GM21529 (cell line): Measurements from ENCODE around the gene COMMD7.

Experiments used
- ATAC-seq: cut with Tn5 transposase; IDR thresholded peaks from one replicate; pipeline ENCODE4 v1.9.1; 2021; ENCODE audit not compliant: unreplicated experiment

The COMMD7 gene

DNA sequence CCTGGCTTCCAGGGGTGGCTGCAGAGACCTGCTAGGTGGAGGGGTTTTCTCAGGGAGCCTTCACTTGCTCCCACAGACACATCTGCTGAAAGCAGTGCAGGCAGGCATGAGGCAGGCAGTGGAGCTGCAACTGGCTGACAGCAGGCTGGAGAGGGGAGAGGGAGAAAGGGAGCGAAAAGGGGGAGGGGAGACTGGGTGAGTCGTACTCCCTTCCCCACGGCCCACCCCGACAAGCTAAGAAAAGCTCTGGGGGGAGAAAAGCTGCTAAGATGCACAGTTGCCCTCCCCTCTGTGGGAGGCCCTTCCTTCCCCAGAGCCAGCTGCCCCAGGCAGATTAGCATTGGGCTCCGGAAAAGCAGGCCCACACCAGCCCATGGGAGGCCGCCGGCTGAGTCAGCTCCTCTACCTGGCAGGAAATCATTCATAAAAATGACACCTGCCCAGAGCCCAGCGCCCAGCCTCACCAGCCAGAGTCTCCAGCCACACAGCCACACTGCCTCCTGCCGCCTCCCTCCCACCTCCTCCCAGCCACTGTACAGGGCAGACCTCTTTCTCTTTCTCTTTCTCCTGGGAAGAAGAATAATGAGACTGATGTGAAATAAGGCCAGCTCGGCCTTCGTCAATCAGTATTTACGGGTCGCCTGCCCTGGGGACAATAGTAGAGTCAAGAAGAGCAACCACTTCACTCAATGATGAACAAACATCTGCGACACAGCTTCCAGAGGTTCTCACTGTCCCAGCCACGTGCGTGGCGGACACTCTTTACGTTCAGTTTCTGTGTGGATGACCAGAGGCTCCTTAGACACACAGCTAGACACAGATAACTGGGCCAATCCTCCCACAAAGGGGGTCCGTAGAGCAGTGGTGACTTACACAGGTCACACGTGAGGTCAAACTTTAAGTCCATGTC lies 61.8 kb downstream of the COMMD7 start:
- ATAC-seq, result no peak

DNA sequence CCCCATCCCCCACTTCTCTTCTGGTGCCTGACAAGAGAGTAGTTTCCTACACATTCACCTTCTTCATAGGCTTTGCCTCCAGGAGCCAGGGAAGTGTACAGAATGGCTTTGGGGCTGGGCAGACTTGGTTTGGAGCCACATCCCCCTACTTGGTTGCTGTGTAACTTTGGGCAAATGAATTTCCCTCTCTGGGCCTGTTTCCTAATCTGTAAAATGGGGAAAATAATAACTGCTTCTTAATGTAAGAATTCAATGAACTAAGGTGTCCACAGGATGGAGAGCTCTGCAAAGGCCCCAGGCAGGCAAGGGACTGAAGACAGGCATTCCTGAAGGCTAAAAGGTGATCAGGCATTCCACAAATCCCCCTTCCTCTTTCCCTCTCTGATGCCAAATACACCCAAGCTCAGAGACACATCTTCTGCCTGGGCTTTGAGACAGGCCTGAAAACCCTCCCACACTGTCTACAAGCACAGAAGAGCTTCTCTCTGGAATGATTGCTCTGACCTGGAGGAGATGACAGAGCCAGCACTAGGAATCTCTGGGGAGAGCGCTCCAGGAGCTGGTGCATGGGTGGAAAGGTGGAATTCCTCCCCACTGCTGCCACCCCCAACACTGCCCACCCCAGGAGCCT lies 62.6 kb downstream of the COMMD7 start:
- no peak for ATAC-seq

DNA sequence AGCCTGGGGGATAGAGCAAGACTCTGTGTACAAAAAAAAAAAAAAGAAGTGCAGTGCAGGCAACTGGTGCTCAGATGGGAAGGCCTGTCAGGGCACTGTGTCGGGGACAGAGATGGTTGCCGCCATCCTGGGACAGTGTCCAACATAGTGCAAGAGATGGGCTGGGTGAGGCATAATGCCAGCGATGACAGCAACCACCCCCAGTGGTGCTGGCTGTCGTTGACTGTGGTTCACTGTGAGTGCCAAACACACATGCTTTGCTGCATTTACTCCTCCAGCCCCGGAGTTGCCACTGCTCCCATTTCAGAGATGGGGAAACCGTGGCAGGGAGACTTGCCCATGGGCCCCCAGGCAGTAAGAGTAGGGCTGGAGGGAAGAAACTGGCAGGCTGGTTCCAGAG lies 64.3 kb downstream of the COMMD7 start:
- no peak for ATAC-seq

DNA sequence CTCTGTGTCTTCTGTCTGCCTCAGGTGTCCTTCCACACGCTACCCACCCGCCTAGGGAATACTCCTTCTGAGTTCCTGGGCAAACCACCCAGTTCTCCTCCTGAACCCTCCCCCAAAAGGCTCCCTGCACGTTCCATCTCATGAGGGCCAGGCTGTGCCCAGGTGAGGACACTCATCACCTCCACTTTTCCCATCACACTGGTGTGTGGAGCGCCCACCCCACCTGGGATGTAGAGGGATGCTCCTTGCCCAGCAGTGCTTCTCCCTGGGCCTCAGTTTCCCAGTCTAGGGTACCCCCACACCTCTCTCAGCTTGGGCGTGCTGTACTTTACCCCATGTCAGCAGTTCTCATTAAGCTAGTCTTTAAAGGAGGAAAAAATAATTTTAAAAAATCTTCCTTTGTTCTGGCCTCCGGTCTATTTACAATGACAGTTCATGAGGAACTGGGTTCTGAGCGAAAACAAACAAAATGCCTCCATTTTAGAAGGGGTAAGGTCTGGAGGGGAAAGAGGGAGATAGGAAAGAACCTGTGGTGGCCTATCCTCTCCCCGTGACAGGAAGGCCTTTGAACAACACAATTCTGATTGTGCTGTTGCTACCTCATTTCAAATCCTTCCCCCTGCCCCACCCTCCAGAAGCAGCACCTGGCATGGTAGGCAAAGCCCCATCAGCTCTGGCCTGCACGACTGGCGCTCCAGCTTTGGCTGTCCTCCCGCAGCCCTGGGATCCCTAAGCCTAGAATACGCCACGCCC lies 67.9 kb downstream of the COMMD7 start:
- ATAC-seq, result no peak

DNA sequence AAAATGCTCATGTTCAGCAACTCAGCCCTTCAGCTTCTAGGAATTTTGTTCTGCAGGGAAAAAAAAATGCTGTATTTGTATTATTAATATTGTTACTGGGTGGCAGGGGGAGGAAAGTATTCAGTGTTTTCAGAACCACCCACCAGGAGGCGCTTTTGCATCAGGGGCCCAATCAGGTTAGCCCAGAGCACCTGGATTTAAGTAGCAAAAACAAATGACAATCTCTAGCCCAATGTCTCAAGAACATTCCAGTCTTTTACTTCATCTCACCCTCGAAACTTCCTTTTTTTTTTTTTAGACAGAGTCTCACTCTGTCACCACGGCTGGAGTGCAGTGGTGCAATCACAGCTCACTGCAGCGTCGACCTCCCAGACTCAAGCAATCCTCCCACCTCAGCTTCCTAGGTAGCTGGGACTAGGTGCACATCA lies 68.9 kb downstream of the COMMD7 start:
- no peak for ATAC-seq

DNA sequence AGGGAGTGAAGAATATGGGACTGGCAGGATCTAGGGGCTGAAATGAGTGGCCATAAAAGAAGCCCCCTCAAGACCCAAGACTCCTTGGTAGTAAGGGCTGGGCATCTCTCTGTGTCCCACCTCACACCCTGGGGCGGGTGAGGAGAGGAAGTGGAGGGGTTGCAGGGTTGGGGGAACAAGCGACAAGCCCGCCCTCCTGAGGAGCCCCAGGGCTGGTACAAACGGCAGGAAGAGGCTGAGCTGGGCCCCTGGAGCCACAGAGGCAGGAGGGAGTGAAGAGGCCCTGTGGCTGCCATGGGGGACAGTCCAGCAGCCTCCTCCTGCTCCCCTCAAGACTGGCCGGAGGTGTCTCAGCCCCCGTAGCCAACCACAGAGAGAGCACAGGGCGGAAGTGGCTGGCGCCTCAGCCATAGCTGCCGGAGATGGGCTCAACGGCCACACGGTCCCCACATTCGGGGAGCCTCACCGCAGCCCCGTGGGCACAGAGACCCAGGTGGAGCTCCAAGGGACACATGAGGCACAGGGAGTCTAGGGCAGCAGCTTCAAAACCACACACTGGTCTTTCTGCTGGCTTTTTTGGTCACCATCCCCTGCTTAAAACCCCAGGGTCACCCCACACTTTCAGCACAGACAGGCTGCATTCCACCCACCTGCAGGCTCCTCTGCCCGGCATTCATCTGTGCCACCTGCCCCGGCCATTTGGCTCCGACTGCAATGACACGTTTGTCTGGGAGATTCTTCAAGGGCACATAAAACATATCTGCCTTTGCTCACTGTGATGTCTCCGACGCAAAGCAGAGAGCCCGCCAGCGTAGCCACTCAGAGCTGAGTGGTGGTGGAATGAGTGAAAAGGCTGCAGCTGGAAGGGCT lies 70.0 kb downstream of the COMMD7 start:
- ATAC-seq, result peak; percentile 56

DNA sequence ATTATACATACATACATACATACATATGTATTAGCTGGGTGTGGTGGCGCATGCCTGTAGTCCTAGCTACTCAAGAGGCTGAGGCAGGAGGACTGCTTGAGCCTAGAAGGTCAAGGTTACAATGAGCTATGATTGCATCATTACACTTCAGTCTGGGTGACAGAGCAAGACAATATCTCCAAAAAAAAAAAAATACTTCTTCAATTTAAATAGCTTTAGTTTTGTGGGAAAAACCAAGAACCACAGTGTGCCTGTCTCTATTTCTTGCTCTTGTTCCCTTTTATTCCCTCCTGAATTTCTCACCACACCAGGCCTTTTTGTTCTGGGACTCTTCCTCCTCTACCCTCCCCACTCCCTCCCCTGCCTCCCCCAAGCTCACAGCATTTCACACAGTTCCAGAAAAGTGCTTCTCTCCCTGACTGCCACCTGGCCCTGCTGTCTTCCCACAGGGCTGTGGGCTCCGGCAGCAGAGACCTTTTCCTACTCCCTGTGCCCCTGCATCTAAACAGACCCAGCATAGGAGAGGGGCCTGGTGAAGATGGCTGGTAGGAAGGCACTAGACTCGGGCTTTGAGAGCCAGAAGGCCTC lies 70.8 kb downstream of the COMMD7 start:
- peak; percentile 15 for ATAC-seq

DNA sequence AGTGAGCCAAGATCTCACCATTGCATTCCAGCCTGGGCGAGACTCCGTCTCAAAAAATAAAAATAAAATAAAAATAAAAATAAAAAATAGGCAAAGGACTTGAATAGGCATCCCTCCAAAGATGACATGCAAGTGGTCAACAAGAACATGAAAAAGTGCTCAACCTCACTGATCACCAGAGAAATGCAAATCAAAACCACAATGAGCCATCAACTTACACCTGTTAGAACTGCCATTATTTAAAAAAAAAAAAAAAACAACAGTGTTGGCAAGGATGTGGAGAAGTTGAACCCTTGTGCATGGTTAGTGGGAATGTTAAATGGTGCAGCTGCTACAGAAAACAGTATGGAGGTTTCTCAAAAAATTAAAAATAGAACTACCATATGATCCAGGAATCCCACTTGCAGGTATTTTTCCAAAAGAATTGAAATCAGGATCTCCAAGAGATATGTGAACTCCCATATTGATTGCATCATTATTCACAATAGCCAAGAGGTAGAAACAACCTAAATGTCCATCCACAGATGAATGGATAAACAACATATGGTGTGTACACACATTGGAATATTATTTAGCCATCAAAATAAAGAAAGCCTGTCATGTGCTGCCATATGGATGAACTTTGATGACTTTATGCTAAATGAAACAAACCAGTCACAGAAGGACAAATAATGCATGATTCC lies 72.4 kb downstream of the COMMD7 start:
- ATAC-seq, result peak; percentile 44

DNA sequence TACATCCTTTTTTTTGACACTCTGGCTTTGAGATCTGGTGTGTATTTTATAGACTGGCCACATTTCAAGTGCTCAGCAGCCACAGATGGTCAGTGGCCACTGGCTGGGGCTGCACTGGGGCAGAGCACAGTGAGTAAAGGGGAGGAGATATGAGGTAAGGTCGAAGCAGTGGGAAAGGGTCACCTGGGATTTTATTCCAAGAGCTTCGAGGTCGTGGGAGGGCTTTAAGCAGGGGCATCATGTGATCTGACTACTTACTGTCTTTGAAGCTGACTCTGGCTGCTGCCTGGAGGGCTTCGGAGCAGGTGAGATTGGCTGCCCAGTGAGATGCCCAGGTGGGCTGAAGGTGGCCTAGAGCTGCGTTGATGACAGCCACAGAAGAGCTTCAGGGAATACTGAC lies 76.2 kb downstream of the COMMD7 start:
- no peak for ATAC-seq

DNA sequence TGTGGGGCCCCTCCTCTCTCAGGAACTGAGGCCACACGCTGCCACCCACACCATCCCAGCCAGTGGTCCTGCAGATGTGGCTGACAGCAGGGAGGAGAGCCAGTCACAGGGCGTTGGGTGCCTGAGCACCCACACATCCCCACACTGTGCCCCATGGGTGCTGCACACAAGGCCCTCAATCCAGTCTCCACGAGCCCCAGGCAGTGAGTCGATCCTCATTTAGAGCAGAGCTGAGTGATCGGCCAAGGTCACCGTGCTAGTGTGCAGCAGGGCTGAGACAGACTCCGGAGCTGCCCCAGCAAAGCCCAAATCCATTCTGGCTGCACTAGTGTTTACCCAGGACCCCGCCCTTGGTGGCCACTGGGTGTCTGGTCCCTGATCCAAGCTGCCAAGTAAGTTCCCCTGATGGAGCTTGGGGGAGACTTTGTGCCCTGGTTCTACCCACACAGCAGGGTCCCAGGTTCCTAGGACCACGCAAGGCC lies 78.5 kb downstream of the COMMD7 start:
- no peak for ATAC-seq

DNA sequence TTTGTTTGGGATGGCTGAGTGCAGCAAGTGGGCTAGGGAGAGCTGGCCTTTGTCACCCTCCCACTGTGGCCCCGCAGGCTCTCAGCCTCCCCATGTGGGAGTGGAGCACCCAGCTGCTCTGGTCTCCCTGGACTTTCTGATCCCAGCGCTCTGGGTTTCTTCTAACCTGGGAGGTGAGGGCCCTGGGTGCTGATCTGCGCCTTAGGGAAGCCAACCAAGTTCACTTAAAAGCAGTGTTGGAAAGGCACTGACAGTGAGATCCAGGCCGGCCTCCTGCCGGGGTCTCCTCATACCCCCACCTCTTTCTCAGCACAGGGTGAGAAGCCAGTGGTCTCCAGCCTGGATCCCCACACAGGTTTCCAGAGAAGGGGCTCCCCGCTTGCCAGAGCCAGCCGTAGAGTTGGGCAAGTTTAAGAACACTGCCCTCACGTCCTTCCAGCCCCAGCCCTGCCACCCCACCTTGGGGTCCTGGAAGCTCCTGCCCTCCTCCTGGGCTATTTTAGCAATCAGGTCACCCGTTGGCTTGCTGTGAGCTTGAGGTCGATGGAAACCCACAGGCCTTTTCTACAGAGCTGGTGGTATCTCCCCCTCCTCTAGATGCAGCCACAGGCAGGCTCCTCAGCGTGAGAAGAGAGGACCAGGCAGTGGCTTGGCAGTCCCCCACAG lies 79.1 kb downstream of the COMMD7 start:
- ATAC-seq, result no peak

DNA sequence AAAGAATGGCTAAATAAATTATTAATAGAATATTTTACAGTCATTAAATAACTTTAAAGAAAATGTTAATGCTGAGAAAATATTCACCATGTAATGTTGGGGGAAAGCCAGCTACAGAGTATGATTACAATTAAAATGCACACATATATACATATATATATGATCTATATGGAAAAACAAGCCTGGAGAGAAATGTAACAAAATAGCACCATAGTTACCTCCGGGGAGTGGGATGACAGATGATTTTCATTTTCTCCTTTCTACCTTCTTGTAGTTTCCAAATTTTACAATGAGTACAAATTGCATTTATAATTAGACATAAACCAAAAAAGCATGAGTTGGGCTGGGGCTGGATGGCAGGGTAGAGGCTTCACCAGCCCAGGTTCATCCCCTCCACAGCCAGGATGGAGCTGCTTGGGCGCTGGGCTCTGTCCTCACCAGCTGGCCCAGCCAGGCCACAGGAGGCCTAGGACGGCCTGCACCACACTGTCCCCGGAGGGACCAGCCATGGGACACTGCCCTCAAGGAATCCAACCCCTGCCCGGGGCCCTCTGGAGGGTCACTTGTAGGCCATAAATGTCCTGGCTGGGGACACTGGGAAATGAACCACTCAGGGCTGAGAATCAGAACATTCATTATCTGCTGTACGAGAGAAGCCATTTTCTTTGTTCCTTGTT lies 79.8 kb downstream of the COMMD7 start:
- ATAC-seq, result no peak

DNA sequence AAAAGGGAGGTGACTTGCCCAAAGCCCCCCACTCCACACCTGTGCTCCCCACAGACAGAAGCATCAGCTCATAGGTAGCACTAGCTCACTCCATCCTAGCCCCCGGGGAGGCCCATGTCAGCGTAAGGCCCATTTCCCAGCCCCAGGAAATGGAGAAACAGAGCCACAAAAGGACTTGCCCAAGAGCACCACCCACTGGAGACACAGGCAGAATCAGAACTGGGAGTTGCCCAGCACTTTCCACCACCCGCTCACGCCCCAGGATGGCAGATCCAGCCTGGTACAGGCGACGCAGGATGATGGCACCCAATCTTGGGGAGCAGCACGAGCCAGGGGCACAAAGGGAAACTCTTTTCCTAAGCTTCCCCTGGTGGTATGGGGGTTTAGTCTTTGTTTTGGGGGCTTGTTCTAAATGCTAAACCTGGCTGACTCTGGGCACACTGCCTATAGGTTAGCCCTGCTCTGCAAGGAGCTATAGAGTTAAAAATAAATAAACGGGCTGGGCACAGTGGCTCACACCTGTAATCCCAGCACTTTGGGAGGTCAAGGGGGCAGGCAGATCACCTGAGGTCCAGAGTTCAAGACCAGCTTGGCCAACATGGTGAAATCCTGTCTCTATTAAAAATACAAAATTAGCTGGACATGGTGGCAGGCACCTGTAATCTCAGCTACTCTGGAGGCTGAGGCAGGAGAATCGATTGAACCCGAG lies 81.3 kb downstream of the COMMD7 start:
- no peak for ATAC-seq

DNA sequence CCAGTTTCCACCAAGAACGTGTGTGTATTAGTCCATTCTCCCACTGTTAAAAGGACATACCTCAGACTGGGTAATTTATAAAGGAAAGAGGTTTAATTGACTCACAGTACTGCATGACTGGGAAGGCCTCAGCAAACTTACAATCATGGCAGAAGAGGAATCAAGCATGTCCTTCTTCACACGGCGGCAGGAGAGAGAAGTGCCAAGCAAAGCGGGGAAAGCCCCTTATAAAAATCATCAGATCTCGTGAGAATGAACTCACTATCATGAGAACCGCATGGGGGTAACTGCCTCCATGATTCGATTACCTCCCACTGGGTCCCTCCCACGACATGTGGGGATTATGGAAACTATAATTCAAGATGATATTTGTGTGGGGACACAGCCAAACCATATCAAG lies 82.6 kb downstream of the COMMD7 start:
- ATAC-seq, result no peak

DNA sequence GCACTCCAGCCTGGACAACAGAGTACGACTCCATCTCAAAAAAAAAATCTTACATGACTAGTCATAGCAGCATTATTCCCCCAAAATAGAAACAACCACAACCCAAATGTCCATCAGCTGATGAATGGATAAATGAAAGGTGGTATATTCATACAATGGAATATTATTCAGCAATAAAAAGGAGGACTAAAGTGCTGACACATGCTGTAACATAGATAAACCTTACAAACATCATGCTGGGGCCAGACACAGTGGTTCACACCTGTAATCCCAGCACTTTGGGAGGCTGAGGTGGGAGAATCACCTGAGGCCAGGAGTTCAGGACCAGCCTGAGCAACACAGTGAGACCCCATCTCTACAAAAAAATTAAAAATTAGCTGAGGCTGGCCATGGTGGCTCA lies 86.4 kb downstream of the COMMD7 start:
- no peak for ATAC-seq

DNA sequence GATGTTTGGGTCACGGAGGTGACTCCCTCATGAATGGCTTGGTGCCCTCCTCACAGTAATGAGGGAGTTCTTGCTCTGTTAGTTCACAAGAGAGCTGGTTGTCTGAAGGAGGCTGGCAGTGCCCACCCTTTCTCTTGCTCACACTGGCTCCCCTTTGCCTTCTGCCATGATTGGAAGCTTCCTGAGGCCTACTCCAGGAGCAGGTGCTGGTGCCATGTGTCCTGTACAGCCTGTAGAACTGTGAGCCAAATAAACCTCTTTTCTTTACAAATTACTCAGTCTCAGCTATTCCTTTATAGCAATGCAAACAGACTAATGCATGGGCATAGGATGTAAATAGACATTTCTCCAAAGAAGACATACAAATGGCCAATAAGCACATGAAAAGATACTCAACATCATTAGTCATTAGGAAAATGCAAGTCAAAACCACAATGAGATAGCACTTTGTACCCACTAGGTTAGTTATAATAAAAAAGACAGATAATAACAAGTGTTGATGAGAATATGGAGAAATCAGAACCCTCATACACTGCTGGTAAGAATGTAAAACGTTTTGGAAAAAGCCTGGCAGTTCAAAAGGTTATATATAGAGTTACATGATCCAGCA lies 87.3 kb downstream of the COMMD7 start:
- ATAC-seq, result no peak

DNA sequence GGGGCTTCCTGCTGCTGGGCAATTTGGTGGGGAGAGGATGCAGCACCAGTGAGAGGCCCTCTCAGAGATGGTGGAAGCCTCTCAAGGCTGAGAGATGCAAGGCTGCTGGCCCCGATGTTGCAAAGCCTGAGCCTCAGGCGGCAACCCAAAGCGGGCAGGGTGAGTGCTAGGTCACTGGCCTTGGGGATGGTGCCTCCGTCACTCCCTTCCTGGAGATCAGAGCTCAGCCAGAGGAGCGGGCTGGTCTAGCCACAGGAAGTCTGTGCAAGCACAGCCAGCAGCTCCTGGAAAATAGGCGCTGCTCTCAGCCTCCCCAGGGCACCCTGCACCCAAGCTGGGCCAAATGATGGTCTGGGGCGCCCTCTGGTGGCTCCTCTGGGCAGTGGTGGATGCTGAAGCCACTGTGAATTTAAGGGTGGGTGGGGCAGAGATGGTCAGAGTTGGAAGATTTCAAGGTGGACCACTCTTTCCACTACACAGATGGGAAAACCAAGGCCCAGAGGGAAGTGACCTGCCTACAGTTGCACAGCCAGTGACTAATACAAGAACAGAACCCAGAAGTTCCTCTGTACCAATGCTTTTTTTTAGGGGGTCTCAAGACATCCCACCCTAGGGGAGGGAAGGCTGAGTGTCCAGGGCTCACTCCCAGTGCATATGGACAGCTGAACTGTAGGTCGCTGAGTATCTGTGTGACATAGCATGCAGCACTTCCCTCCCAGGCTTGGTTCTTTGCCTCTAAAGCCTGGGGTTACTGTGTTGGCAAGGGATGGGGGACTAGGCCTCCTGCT lies 90.3 kb downstream of the COMMD7 start:
- peak; percentile 63 for ATAC-seq
